Neuronal stem cell (in vitro differentiated cells): ENCODE results near the gene PHETA2. TPM values are rescaled to one million over a fixed set of nuclear protein-coding genes. Genes with fewer than 3 reads are reported as not detected.
"Not testable (repeated sequence)": the region's sequence is repeated elsewhere in the genome, so short reads cannot be mapped to it uniquely, and the experiment has no call there.

ENCODE experiments used
- DNase-seq: peaks from one replicate; pipeline ENCODE4 v3.0.0-alpha.2; 2013; ENCODE audit warnings: low spot score
- H2AFZ ChIP-seq: one replicate; pipeline ENCODE4 v1.6.1; 2013; ENCODE audit warnings: mild to moderate bottlenecking, low read length, inconsistent platforms
- H2AK5ac ChIP-seq: 2 replicates; pipeline ENCODE4 v1.6.1; 2013; ENCODE audit warnings: low read depth, mild to moderate bottlenecking, inconsistent platforms, low read length, moderate library complexity, mixed read lengths
- H2BK120ac ChIP-seq: 2 replicates; pipeline ENCODE4 v1.6.1; 2013; ENCODE audit warnings: low read depth, mild to moderate bottlenecking, inconsistent platforms, low read length, moderate library complexity, mixed read lengths
- H2BK12ac ChIP-seq: one replicate; pipeline ENCODE4 v1.6.1; 2013; ENCODE audit warnings: low read length, inconsistent platforms
- H2BK15ac ChIP-seq: 2 replicates; pipeline ENCODE4 v1.6.1; 2013; ENCODE audit warnings: mild to moderate bottlenecking, low read length, inconsistent platforms, mixed read lengths
- H2BK5ac ChIP-seq: one replicate; pipeline ENCODE4 v1.6.1; 2013; ENCODE audit warnings: inconsistent platforms, mild to moderate bottlenecking, low read length, moderate library complexity
- H3K14ac ChIP-seq: one replicate; pipeline ENCODE4 v1.6.1; 2013; ENCODE audit warnings: low read length, inconsistent platforms
- H3K18ac ChIP-seq: 2 replicates; pipeline ENCODE4 v1.6.1; 2013; ENCODE audit warnings: low read length, inconsistent platforms
- H3K23ac ChIP-seq: 2 replicates; pipeline ENCODE4 v1.6.1; 2013; ENCODE audit warnings: low read depth, mild to moderate bottlenecking, mixed read lengths, low read length, inconsistent platforms; ENCODE audit not compliant: poor library complexity
- H3K27ac ChIP-seq: replicated peaks from 3 replicates; pipeline ENCODE4 v1.5.1; 2013; ENCODE audit warnings: low read length, inconsistent platforms
- H3K27me3 ChIP-seq, 3 experiments: 2 replicates each; pipeline ENCODE4 v1.6.1; 2013; ENCODE audit warnings: low read length in 3 of 3, mild to moderate bottlenecking in 2 of 3, inconsistent platforms in 1 of 3, low read depth in 1 of 3, mixed read lengths in 1 of 3, moderate library complexity in 1 of 3; ENCODE audit not compliant: control insufficient read depth in 3 of 3, insufficient read depth in 3 of 3
- H3K36me3 ChIP-seq, 2 donors: replicated peaks in 1 of 2; 2 replicates each; pipeline ENCODE4 v1.6.1; 2013; ENCODE audit warnings: low read length in 2 of 2; ENCODE audit not compliant: control insufficient read depth in 2 of 2, insufficient read depth in 2 of 2
- H3K4ac ChIP-seq: 2 replicates; pipeline ENCODE4 v1.6.1; 2013; ENCODE audit warnings: inconsistent platforms, mild to moderate bottlenecking, low read length, moderate library complexity
- H3K4me1 ChIP-seq, 2 donors: 1 replicate in 1 of 2; 2 replicates in 1 of 2; pipeline ENCODE4 v1.6.1; 2013; ENCODE audit warnings: low read length in 2 of 2, low read depth in 1 of 2; ENCODE audit not compliant: control insufficient read depth in 2 of 2, insufficient read depth in 1 of 2
- H3K4me2 ChIP-seq: one replicate; pipeline ENCODE4 v1.6.1; 2013; ENCODE audit warnings: mild to moderate bottlenecking, low read length, inconsistent platforms; ENCODE audit not compliant: insufficient read depth, poor library complexity, severe bottlenecking
- H3K4me3 ChIP-seq, 2 donors: 2 replicates each; pipeline ENCODE4 v1.5.1; 2013; ENCODE audit warnings: low read length in 2 of 2, mild to moderate bottlenecking in 2 of 2, inconsistent platforms in 1 of 2, moderate library complexity in 1 of 2
- H3K79me1 ChIP-seq: one replicate; pipeline ENCODE4 v1.6.1; 2013; ENCODE audit warnings: low read depth, mild to moderate bottlenecking, inconsistent platforms, low read length, moderate library complexity
- H3K9ac ChIP-seq: one replicate; pipeline ENCODE4 v1.6.1; 2013; ENCODE audit warnings: mild to moderate bottlenecking, low read depth, low read length, inconsistent platforms; ENCODE audit not compliant: poor library complexity
- H3K9me3 ChIP-seq, 2 donors: replicated peaks in 1 of 2; 2 replicates each; pipeline versions ENCODE3 to v1.6.1; 2013; ENCODE audit warnings: low read length in 2 of 2, mild to moderate bottlenecking in 2 of 2, inconsistent platforms in 1 of 2, low read depth in 1 of 2, mixed read lengths in 1 of 2, moderate library complexity in 1 of 2; ENCODE audit not compliant: control insufficient read depth in 2 of 2, insufficient read depth in 1 of 2
- H4K8ac ChIP-seq: one replicate; pipeline ENCODE4 v1.6.1; 2013; ENCODE audit warnings: low read depth, mild to moderate bottlenecking, inconsistent platforms, low read length, moderate library complexity
- H4K91ac ChIP-seq: one replicate; pipeline ENCODE4 v1.6.1; 2013; ENCODE audit warnings: low read length, low read depth, mild to moderate bottlenecking, inconsistent platforms; ENCODE audit not compliant: poor library complexity
- WGBS, 2 donors: extraction: QIAGEN DNeasy Blood & Tissue Kit; methylation state at CpG; one replicate each; pipeline ENCODE4 v1.1.7; 2013; ENCODE audit warnings: missing lambda C conversion rate in 2 of 2, mixed read lengths in 1 of 2; ENCODE audit not compliant: insufficient read length in 2 of 2, insufficient replicate concordance in 1 of 2; ENCODE audit errors: extremely low coverage in 2 of 2; 5-methylcytosine and 5-hydroxymethylcytosine counted together
- small RNA-seq: library from polyadenylated mRNA; stranded (forward); fragments of <200 nt; extraction: miRNeasy Mini kit (QIAGEN cat#:217004); gene quantifications from one replicate; pipeline ENCODE3, GENCODE V24; 2013; ENCODE audit not compliant: insufficient read depth

The PHETA2 gene

GRCh38 chr22:42123529-42123928, 49.5 kb downstream of the PHETA2 start:
- H3K36me3 ChIP-seq, H3K14ac ChIP-seq, H4K8ac ChIP-seq, H2BK12ac ChIP-seq, H4K91ac ChIP-seq, DNase-seq, H3K4ac ChIP-seq, H3K4me3 ChIP-seq, H3K23ac ChIP-seq, H3K9me3 ChIP-seq, H3K27ac ChIP-seq, H3K18ac ChIP-seq, H2AK5ac ChIP-seq, H3K4me2 ChIP-seq, H2BK15ac ChIP-seq, H2AFZ ChIP-seq, H3K27me3 ChIP-seq, H3K79me1 ChIP-seq, H3K9ac ChIP-seq, H3K4me1 ChIP-seq, H2BK120ac ChIP-seq, H2BK5ac ChIP-seq: not testable (repeated sequence)
- WGBS, 2 donors, result no CpG with 5 or more reads among the region's 4 CpGs

- no CpG with 5 or more reads among the region's 16 CpGs for WGBS, 2 donors
Observed at GRCh38 chr22:42127606-42128005, 53.6 kb downstream of the PHETA2 start.

GRCh38 chr22:42128007-42128406, 54.0 kb downstream of the PHETA2 start:
- not testable (repeated sequence) for H3K23ac ChIP-seq, H2AFZ ChIP-seq, H3K79me1 ChIP-seq, H2BK15ac ChIP-seq, H2BK5ac ChIP-seq, H3K14ac ChIP-seq, H3K27ac ChIP-seq, H3K4me3 ChIP-seq, H3K9me3 ChIP-seq, H4K8ac ChIP-seq, H3K4ac ChIP-seq, H3K9ac ChIP-seq, DNase-seq, H2AK5ac ChIP-seq, H3K27me3 ChIP-seq, H3K18ac ChIP-seq, H3K4me1 ChIP-seq, H4K91ac ChIP-seq, H3K4me2 ChIP-seq, H2BK12ac ChIP-seq, H2BK120ac ChIP-seq, H3K36me3 ChIP-seq
- no CpG with 5 or more reads among the region's 13 CpGs for WGBS, 2 donors

More at GRCh38 chr22:42127606-42128005, 53.6 kb downstream of the PHETA2 start:
- Histone ChIP-seq H2BK12ac (no peak overlapping the region), H3K18ac (no peak overlapping the region), H3K14ac (no peak overlapping the region), H3K4me3 (no peak overlapping the region), H3K4me1 (no peaks in the 10 kb centered on the region), H2BK120ac (no peak overlapping the region), H3K79me1 (no peaks in the 10 kb centered on the region), H3K9me3 (peaks cover 0 to 2% of the 10 kb centered on the region in 2 donors), H3K27ac (no peak overlapping the region), H2BK15ac (no peak overlapping the region), H3K23ac (no peak overlapping the region), H3K9ac (no peak overlapping the region), H3K4me2 (no peak overlapping the region), H4K8ac (no peak overlapping the region), H3K36me3 (no peaks in the 10 kb centered on the region), H4K91ac (no peak overlapping the region), H2AFZ (no peak overlapping the region), H3K4ac (no peak overlapping the region), H3K27me3 (no peaks in the 10 kb centered on the region), H2BK5ac (no peak overlapping the region), H2AK5ac (no peak overlapping the region)
- DNase-seq, result no peak

Small RNA genes within 50 kb of the gene (small RNA-seq; reads per million reads assigned to genes)
- not detected for gene SNORD13P1
